ENCODE results near the gene NPAS2. TPM values are rescaled to one million over a fixed set of nuclear protein-coding genes. Genes with fewer than 3 reads are reported as not detected.

NPAS2 gene
- total RNA-seq, 3 donors from 2014 or later (not counting 1 experiment from before 2014, with no cell fraction given): not detected

DNA sequence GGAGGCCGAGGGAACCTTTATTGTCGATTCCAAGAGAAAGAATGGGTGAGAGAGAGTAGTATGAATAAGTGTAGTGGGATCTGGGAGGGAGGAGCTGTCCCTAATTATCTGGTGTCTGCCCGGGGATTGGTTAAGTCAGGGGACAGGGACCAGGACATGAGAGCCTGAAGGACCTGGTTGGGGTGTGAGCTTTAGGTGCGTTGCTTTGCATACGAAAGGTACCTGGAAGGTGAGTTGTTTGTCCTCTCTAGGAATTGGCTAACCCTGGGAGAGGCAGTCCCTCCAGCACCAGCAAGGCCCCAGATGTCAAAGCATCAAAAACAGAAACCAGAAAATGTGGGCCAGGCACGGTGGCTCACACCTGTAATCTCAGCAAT is 134.1 kb downstream of the NPAS2 start:
- no peaks in the 10 kb centered on the region for H3K9me3 Mint-ChIP-seq

DNA sequence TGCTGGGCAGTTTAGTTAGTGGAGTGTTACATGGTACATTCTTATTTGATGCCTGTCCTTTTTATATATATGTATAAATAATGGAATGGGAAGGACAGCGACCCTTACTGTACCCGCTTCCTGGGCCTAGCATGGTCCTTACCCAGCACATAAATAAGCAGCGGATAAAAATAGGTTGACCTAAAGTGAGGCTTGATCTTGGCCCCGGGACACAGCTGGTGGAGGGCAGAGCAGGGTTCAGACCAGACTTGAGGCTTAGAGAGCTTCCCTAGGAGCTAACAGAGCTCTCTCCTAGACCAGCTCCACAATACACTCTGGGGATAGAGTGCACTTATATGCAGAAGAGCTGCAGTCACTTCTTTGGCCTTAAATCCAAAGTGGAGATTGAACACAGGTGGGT is 135.3 kb downstream of the NPAS2 start:
- 97% methylated on average over 4 of the region's 4 CpGs for WGBS (ENCODE audit: insufficient coverage)
- H3K36me3 ChIP-seq (ENCODE audit: control insufficient read depth, insufficient read depth, low read length): no peaks in the 10 kb centered on the region
- H3K9me3 Mint-ChIP-seq: no peaks in the 10 kb centered on the region
- intact Hi-C loops (cut with micrococcal nuclease): no loop called here
- no peaks in the 10 kb centered on the region for H3K4me1 Mint-ChIP-seq
- TF ChIP-seq, protein P1, sequence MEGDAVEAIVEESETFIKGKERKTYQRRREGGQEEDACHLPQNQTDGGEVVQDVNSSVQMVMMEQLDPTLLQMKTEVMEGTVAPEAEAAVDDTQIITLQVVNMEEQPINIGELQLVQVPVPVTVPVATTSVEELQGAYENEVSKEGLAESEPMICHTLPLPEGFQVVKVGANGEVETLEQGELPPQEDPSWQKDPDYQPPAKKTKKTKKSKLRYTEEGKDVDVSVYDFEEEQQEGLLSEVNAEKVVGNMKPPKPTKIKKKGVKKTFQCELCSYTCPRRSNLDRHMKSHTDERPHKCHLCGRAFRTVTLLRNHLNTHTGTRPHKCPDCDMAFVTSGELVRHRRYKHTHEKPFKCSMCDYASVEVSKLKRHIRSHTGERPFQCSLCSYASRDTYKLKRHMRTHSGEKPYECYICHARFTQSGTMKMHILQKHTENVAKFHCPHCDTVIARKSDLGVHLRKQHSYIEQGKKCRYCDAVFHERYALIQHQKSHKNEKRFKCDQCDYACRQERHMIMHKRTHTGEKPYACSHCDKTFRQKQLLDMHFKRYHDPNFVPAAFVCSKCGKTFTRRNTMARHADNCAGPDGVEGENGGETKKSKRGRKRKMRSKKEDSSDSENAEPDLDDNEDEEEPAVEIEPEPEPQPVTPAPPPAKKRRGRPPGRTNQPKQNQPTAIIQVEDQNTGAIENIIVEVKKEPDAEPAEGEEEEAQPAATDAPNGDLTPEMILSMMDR (IDR thresholded peaks at IDR 0.05): no peak
- no peak overlapping the region for H3K27ac Mint-ChIP-seq
- H3K27ac ChIP-seq (ENCODE audit: low read length): no peak overlapping the region
- H3K27me3 ChIP-seq (ENCODE audit: control insufficient read depth, insufficient read depth, low read length): no peaks in the 10 kb centered on the region
- no peak for DNase-seq
- H3K27me3 Mint-ChIP-seq (ENCODE audit: low read depth in 2 of 2): no peaks in the 10 kb centered on the region
- no peaks in the 10 kb centered on the region for H3K9me3 ChIP-seq (ENCODE audit: control insufficient read depth, insufficient read depth, low read length)
- no peaks in the 10 kb centered on the region for H3K4me1 ChIP-seq (ENCODE audit: control insufficient read depth, insufficient read depth, low read length)
- no peak overlapping the region for H3K4me3 ChIP-seq (ENCODE audit: low read length)
- no peaks in the 10 kb centered on the region for H3K36me3 Mint-ChIP-seq
- ATAC-seq: no peak
- no peak overlapping the region for H3K4me3 Mint-ChIP-seq

More for the DNA sequence above, 134.1 kb downstream of the NPAS2 start:
- TF ChIP-seq, protein P1 (IDR thresholded peaks at IDR 0.05): no peak
- 84% methylated on average over 6 of the region's 6 CpGs for whole genome bisulfite sequencing (ENCODE audit: insufficient coverage)
- H3K4me3 Mint-ChIP-seq: no peak overlapping the region
- H3K27ac Mint-ChIP-seq: no peak overlapping the region
- ATAC-seq: no peak
- no peak for DNase-seq
- Histone ChIP-seq H3K27me3 (ENCODE audit: control insufficient read depth, insufficient read depth, low read length) (no peaks in the 10 kb centered on the region), H3K9me3 (ENCODE audit: control insufficient read depth, insufficient read depth, low read length) (no peaks in the 10 kb centered on the region), H3K36me3 (ENCODE audit: control insufficient read depth, insufficient read depth, low read length) (no peaks in the 10 kb centered on the region), H3K4me3 (ENCODE audit: low read length) (no peak overlapping the region), H3K4me1 (ENCODE audit: control insufficient read depth, insufficient read depth, low read length) (no peaks in the 10 kb centered on the region), H3K27ac (ENCODE audit: low read length) (no peak overlapping the region)
- H3K27me3 Mint-ChIP-seq (ENCODE audit: low read depth in 2 of 2): no peaks in the 10 kb centered on the region
- intact Hi-C loops (cut with micrococcal nuclease): no loop called here
- no peaks in the 10 kb centered on the region for H3K36me3 Mint-ChIP-seq
- no peaks in the 10 kb centered on the region for H3K4me1 Mint-ChIP-seq

DNA sequence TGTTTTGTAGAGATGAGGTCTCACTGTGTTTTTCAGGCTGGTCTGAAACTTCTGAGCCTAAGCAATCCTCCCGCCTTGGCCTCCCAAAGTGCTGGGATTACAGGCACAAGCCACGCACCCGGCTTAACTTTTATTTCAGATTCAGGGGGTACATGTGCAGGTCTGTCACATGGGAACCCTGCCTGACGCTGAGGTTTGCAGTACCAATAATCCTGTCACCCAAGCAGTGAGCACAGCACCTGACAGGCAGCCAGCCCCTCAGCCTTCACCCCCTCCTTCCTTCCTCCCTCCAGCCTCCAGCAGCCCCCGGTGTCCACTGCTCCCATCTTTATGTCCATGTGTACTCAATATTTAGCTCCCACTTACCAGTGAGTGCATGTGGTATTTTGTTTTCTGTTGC is 136.1 kb downstream of the NPAS2 start:
- intact Hi-C loops (cut with micrococcal nuclease): no loop called here
- H3K4me1 Mint-ChIP-seq: no peaks in the 10 kb centered on the region
- no peak overlapping the region for H3K27ac ChIP-seq (ENCODE audit: low read length)
- no peaks in the 10 kb centered on the region for H3K36me3 Mint-ChIP-seq
- DNase-seq (no peak), ATAC-seq (no peak)
- H3K27me3 ChIP-seq (ENCODE audit: control insufficient read depth, insufficient read depth, low read length): no peaks in the 10 kb centered on the region
- no peak overlapping the region for H3K4me3 Mint-ChIP-seq
- no peaks in the 10 kb centered on the region for H3K9me3 ChIP-seq (ENCODE audit: control insufficient read depth, insufficient read depth, low read length)
- H3K27ac Mint-ChIP-seq: no peak overlapping the region
- WGBS (ENCODE audit: insufficient coverage): 95% methylated on average over 4 of the region's 5 CpGs
- TF ChIP-seq, protein P1 (IDR thresholded peaks at IDR 0.05): no peak
- no peaks in the 10 kb centered on the region for H3K9me3 Mint-ChIP-seq
- no peak overlapping the region for H3K4me3 ChIP-seq (ENCODE audit: low read length)
- H3K4me1 ChIP-seq (ENCODE audit: control insufficient read depth, insufficient read depth, low read length): no peaks in the 10 kb centered on the region
- H3K27me3 Mint-ChIP-seq (ENCODE audit: low read depth in 2 of 2): no peaks in the 10 kb centered on the region
- H3K36me3 ChIP-seq (ENCODE audit: control insufficient read depth, insufficient read depth, low read length): no peaks in the 10 kb centered on the region

DNA sequence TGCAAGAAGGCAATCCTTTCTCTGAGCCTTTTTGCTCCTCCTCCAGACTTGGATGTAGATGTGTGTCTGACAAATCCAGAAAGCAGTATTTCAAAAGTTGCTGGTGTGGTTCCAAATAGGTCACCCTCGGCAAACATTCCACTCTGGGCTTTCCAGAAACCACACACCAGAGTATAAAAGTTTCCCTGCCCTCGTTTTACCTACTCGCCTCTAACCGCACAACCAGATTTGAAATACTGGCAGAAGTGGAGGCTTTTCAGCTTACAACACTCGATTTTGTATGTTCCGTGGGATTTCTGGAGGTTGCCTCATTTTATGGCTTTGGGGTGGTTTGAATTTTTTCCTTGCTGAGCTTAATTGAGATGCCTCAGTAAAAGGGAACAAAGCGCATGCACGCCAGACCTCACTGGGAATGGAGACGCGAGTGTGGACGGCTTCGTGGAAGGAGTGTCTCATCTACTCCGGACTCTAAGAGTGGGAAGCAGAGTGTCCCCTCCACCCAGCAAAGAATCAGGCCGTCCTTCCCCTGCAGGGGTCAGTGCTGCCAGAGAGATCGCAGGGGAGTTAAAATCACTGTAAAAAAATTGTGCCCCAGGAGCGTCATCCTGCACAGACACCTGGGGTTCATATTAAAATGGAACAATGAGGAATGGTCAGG is 138.2 kb downstream of the NPAS2 start:
- Mint-ChIP-seq H3K27ac (no peak overlapping the region), H3K36me3 (no peaks in the 10 kb centered on the region), H3K4me1 (no peaks in the 10 kb centered on the region), H3K27me3 (ENCODE audit: low read depth in 2 of 2) (no peaks in the 10 kb centered on the region), H3K4me3 (no peak overlapping the region), H3K9me3 (no peaks in the 10 kb centered on the region)
- TF ChIP-seq, protein P1 (IDR thresholded peaks at IDR 0.05): no peak
- Histone ChIP-seq H3K4me3 (ENCODE audit: low read length) (no peak overlapping the region), H3K9me3 (ENCODE audit: control insufficient read depth, insufficient read depth, low read length) (no peaks in the 10 kb centered on the region), H3K27me3 (ENCODE audit: control insufficient read depth, insufficient read depth, low read length) (no peaks in the 10 kb centered on the region), H3K27ac (ENCODE audit: low read length) (no peak overlapping the region), H3K36me3 (ENCODE audit: control insufficient read depth, insufficient read depth, low read length) (no peaks in the 10 kb centered on the region), H3K4me1 (ENCODE audit: control insufficient read depth, insufficient read depth, low read length) (no peaks in the 10 kb centered on the region)
- intact Hi-C loops (cut with micrococcal nuclease): no loop called here
- 84% methylated on average over 16 of the region's 16 CpGs for WGBS (ENCODE audit: insufficient coverage)
- no peak for DNase-seq
- ATAC-seq: no peak

Measured in natural killer cell (primary cell).